Omental fat pad (tissue), 4 donors: Measurements from ENCODE around the gene PTK6. TPM values are rescaled to one million over a fixed set of nuclear protein-coding genes. Genes with fewer than 3 reads are reported as not detected.

ENCODE experiments used
- ATAC-seq: fragments of 150-250 bp; one replicate; pipeline ENCODE4 v1.9.1; 2016; ENCODE audit warnings: mild to moderate bottlenecking, moderate library complexity; ENCODE audit not compliant: low FRiP score
- DNase-seq: peaks from one replicate; pipeline ENCODE4 v3.0.0-alpha.2; 2019; ENCODE audit warnings: low spot score
- total RNA-seq, 4 donors: library from RNA; depleted of rRNA; stranded (reverse); fragments of >200 nt; gene quantifications; one replicate each; pipeline ENCODE4 v1.1.0, GENCODE V29; 2016
- TF ChIP-seq, protein P1 (sequence below), 3 donors: fragments of 450-650 bp; IDR thresholded peaks; one replicate each; pipeline ENCODE4 v1.5.1; 2016 to 2017; ENCODE audit warnings: antibody characterized with exemption in 3 of 3, mild to moderate bottlenecking in 3 of 3, moderate library complexity in 2 of 3

The PTK6 gene
- total RNA-seq, 4 donors from 2014 or later = 0.12 to 0.63 (median 0.28) TPM; not detected in 1

- TF ChIP-seq, protein P1, sequence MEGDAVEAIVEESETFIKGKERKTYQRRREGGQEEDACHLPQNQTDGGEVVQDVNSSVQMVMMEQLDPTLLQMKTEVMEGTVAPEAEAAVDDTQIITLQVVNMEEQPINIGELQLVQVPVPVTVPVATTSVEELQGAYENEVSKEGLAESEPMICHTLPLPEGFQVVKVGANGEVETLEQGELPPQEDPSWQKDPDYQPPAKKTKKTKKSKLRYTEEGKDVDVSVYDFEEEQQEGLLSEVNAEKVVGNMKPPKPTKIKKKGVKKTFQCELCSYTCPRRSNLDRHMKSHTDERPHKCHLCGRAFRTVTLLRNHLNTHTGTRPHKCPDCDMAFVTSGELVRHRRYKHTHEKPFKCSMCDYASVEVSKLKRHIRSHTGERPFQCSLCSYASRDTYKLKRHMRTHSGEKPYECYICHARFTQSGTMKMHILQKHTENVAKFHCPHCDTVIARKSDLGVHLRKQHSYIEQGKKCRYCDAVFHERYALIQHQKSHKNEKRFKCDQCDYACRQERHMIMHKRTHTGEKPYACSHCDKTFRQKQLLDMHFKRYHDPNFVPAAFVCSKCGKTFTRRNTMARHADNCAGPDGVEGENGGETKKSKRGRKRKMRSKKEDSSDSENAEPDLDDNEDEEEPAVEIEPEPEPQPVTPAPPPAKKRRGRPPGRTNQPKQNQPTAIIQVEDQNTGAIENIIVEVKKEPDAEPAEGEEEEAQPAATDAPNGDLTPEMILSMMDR (IDR thresholded peaks at IDR 0.05) = no peak
- DNase-seq (no peak), ATAC-seq (no peak)
Measured at GRCh38 chr20:63501818-63502670, 35.1 kb downstream of the PTK6 start.

DNA sequence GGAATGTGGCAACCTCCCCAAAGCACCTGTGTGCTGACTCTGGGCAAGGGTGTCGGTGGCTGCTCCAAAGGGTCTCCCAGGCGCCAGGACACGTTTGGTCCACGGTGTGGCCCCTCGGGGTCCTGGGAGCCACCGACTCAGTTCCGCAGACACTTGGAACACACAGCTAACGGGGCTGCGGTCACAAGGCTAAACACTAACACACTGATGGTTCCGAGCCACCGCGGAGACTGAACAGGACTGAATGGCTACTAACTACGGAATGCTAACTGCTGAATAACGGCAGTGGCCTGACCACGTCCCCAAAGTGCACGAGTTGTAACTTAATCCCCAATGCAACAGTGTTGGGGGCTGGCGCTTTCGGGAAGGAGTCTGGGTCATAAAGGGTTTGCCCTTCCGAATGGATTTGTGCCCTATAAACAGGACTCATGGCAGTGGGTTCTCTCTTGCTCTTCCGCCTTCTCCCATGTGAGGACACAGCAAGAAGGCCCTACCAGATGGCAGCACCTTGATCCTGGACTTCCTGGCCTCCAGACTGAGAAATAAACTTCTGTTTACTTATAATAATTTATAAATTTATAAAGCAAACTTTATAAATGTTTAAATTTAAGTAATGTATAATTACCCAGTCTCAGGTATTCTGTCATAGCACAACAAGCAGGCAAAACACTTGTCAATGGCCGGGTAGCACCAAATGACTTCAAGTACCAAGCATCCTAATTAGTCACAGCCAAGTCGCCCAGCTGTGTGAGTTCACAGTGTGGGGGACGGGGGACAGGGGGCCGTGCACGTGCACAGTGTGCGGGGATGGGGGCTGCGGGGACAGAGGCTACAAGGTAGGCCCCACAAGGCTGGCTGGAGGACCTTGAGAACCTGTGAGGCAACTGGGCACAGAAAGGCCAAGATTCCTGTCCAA is 36.0 kb downstream of the PTK6 start:
- no peak for ATAC-seq
- TF ChIP-seq, protein P1 (IDR thresholded peaks at IDR 0.05) = no peak
- DNase-seq = no peak

- no peak for DNase-seq
- ATAC-seq = no peak
- TF ChIP-seq, protein P1 (IDR thresholded peaks at IDR 0.05) = no peak
Measured at GRCh38 chr20:63500151-63500901, 36.9 kb downstream of the PTK6 start.

DNA sequence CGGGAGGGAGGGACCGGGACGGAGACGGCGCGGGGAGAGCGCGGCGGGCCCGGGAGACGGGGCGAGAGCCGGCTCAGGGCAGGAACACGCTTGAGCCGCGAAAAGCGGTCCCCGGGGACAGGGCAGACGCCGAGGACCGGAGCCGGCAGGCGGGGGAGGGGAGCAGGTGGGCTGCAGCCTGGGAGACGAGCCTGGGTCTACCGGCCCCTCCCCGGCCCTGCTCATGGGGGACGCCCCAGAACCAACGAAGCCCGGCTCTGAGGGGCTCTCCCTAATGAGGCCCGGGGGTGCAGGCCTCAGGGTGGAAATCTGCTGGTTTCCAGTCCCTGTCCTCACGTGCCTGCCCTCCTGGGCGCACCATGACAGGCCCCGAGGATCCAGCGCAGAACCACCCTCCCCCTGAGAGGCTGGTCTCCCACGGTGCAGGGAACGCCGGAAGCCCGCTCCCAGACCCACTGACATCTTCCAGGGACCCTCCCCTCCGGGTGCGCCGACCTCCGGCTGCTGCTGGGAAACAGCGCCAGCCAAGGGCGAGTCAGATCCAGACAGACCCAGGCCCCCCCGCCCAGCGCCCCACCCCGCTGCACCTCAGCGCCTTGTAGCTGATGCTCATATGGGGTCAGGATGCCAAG is 37.7 kb downstream of the PTK6 start:
- ATAC-seq (no peak), DNase-seq (no peak)
- TF ChIP-seq, protein P1 (IDR thresholded peaks at IDR 0.05) = no peak

- ATAC-seq = no peak
- DNase-seq = no peak
- TF ChIP-seq, protein P1 (IDR thresholded peaks at IDR 0.05) = no peak
Measured at GRCh38 chr20:63498960-63499337, 38.2 kb downstream of the PTK6 start, which contains the start of gene EEF1A2. TSS of gene EEF1A2 (minus strand) at chr20:63499083. CDS start at chr20:63497763, 1,320 bp downstream.
